ENCODE results near the gene ZNF830. TPM values are rescaled to one million over a fixed set of nuclear protein-coding genes. Genes with fewer than 3 reads are reported as not detected.
A peak's percentile ranks its signal among the peaks of the same experiment; 100 is the strongest.

The ZNF830 gene
- total and polyA plus RNA-seq, 2 of the 13 experiments (the other 11 are each of a cell fraction or from before 2014, with no cell fraction given): 6.1 to 19.0 TPM

DNA sequence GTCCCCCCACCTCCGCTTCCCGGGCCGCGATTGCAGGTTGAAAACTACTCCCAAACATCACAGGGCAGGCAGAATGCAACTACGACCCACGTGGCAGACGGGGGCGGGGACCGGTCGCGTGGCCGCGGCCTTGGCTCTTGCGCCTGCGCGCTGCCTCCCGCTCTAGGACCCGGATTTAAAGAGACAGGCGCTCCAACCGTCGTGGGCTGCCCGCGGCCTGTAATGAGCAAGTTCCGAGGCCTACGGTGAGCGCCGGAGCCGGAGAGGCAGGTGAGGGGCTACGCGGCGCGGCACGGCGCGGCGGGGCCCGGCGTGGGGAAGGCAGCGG is 19.0 kb downstream of the ZNF830 start, which contains the start of gene LIG3 (continued):
- TF ChIP-seq, protein P1, sequence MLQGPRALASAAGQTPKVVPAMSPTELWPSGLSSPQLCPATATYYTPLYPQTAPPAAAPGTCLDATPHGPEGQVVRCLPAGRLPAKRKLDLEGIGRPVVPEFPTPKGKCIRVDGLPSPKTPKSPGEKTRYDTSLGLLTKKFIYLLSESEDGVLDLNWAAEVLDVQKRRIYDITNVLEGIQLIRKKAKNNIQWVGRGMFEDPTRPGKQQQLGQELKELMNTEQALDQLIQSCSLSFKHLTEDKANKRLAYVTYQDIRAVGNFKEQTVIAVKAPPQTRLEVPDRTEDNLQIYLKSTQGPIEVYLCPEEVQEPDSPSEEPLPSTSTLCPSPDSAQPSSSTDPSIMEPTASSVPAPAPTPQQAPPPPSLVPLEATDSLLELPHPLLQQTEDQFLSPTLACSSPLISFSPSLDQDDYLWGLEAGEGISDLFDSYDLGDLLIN (CRISPR knock-in tag; IDR thresholded peaks at IDR 0.05; ENCODE audit: borderline replicate concordance): no peak
- TF ChIP-seq, protein P2, sequence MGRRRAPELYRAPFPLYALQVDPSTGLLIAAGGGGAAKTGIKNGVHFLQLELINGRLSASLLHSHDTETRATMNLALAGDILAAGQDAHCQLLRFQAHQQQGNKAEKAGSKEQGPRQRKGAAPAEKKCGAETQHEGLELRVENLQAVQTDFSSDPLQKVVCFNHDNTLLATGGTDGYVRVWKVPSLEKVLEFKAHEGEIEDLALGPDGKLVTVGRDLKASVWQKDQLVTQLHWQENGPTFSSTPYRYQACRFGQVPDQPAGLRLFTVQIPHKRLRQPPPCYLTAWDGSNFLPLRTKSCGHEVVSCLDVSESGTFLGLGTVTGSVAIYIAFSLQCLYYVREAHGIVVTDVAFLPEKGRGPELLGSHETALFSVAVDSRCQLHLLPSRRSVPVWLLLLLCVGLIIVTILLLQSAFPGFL (CRISPR knock-in tag; IDR thresholded peaks at IDR 0.05): no peak
- TF ChIP-seq POLR2G (IDR thresholded peaks at IDR 0.05; ENCODE audit: low read depth, low read length) (peak; percentile 83), ZFP1 (CRISPR knock-in tag; IDR thresholded peaks at IDR 0.05) (no peak), ZNF101 (CRISPR knock-in tag; IDR thresholded peaks at IDR 0.05; ENCODE audit: borderline replicate concordance, low read depth) (no peak), ZNF382 (CRISPR knock-in tag; IDR thresholded peaks at IDR 0.05; ENCODE audit: borderline replicate concordance) (no peak), ZNF484 (CRISPR knock-in tag; IDR thresholded peaks at IDR 0.05; ENCODE audit: borderline replicate concordance, low read depth) (no peak), STAG1 (CRISPR knock-in tag; IDR thresholded peaks at IDR 0.05) (no peak), ZIK1 (CRISPR knock-in tag; IDR thresholded peaks at IDR 0.05; ENCODE audit: borderline replicate concordance, low read depth) (0 out of 2 replicates have a peak, but pooled peaks have one; percentile 54), YY1 (IDR thresholded peaks at IDR 0.05; ENCODE audit: insufficient read depth, insufficient replicate concordance, low read depth, low read length) (no peak), ZNF251 (CRISPR knock-in tag; IDR thresholded peaks at IDR 0.05) (no peak), PHF5A (CRISPR knock-in tag; IDR thresholded peaks at IDR 0.05; ENCODE audit: low read depth, unreplicated experiment) (no peak), ZNF616 (CRISPR knock-in tag; IDR thresholded peaks at IDR 0.05; ENCODE audit: low read depth) (no peak), ZNF747 (CRISPR knock-in tag; IDR thresholded peaks at IDR 0.05; ENCODE audit: borderline replicate concordance) (no peak), ZMAT3 (CRISPR knock-in tag; conservative IDR thresholded peaks at IDR 0.05) (no peak), JUND (CRISPR knock-in tag; IDR thresholded peaks at IDR 0.05) (no peak), TBX2 (CRISPR knock-in tag; IDR thresholded peaks at IDR 0.05; ENCODE audit: borderline replicate concordance) (peak; percentile 2; the same call in 1 of the 2 replicates), ZNF678 (CRISPR knock-in tag; IDR thresholded peaks at IDR 0.05) (no peak), GPN1 (CRISPR knock-in tag; IDR thresholded peaks at IDR 0.05; ENCODE audit: borderline replicate concordance) (no peak), SRSF9 (IDR thresholded peaks at IDR 0.05; ENCODE audit: borderline replicate concordance, insufficient read depth, low read depth, low read length, poor library complexity, severe bottlenecking) (no peak), ZNF446 (CRISPR knock-in tag; IDR thresholded peaks at IDR 0.05) (no peak), ZFP41 (CRISPR knock-in tag; IDR thresholded peaks at IDR 0.05; ENCODE audit: borderline replicate concordance) (no peak), TGIF2 (CRISPR knock-in tag; IDR thresholded peaks at IDR 0.05) (peak; percentile 91)
- TF ChIP-seq, protein P3, sequence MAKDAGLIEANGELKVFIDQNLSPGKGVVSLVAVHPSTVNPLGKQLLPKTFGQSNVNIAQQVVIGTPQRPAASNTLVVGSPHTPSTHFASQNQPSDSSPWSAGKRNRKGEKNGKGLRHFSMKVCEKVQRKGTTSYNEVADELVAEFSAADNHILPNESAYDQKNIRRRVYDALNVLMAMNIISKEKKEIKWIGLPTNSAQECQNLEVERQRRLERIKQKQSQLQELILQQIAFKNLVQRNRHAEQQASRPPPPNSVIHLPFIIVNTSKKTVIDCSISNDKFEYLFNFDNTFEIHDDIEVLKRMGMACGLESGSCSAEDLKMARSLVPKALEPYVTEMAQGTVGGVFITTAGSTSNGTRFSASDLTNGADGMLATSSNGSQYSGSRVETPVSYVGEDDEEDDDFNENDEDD (CRISPR knock-in tag; IDR thresholded peaks at IDR 0.05; ENCODE audit: borderline replicate concordance): peak; percentile 78; the same call in 1 of the 2 replicates
- TF ChIP-seq, protein P4, sequence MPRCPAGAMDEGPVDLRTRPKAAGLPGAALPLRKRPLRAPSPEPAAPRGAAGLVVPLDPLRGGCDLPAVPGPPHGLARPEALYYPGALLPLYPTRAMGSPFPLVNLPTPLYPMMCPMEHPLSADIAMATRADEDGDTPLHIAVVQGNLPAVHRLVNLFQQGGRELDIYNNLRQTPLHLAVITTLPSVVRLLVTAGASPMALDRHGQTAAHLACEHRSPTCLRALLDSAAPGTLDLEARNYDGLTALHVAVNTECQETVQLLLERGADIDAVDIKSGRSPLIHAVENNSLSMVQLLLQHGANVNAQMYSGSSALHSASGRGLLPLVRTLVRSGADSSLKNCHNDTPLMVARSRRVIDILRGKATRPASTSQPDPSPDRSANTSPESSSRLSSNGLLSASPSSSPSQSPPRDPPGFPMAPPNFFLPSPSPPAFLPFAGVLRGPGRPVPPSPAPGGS (CRISPR knock-in tag; IDR thresholded peaks at IDR 0.05): no peak; the same call in 1 of the 2 replicates
